Ovary (tissue), 9 donors: ENCODE data around the gene LCNL1. TPM values are rescaled to one million over a fixed set of nuclear protein-coding genes. Genes with fewer than 3 reads are reported as not detected.

ENCODE experiments used
- DNase-seq, 5 donors: peaks; one replicate each; pipeline ENCODE4 v3.0.0-alpha.2; 2019 to 2020
- H3K27ac ChIP-seq, 2 donors: fragments of 200-600 bp; one replicate each; pipeline versions ENCODE4 v1.5.1 to v1.8.0; 2019 to 2022
- H3K27me3 ChIP-seq: fragments of 200-600 bp; one replicate; pipeline ENCODE4 v1.8.0; 2022
- H3K36me3 ChIP-seq: fragments of 200-600 bp; sonication (generic); one replicate; pipeline ENCODE4 v1.5.1; 2019
- H3K4me1 ChIP-seq: one replicate; pipeline ENCODE4 v1.8.1; 2013; ENCODE audit warnings: mild to moderate bottlenecking, moderate library complexity; ENCODE audit not compliant: insufficient read depth
- H3K4me3 ChIP-seq: fragments of 200-600 bp; sonication (generic); one replicate; pipeline ENCODE4 v1.5.1; 2017
- H3K9me3 ChIP-seq, 2 donors: fragments of 200-600 bp in 1 of 2; sonication (generic) in 1 of 2; one replicate each; pipeline versions ENCODE4 v1.5.1 to v1.8.1; 2013 to 2019; ENCODE audit warnings: mild to moderate bottlenecking in 1 of 2, moderate library complexity in 1 of 2
- CTCF ChIP-seq, 3 donors: fragments of 450-650 bp in 2 of 3; fragments of 200-600 bp in 1 of 3; IDR thresholded peaks; one replicate each; pipeline versions ENCODE4 v1.5.1 to v1.8.0; 2016 to 2022; ENCODE audit warnings: antibody characterized with exemption in 3 of 3, mild to moderate bottlenecking in 1 of 3
- EP300 ChIP-seq: sonication (generic); formaldehyde crosslinking; IDR thresholded peaks from one replicate; pipeline ENCODE4 v1.6.1; 2017; ENCODE audit warnings: antibody characterized with exemption
- POLR2A ChIP-seq: fragments of 450-650 bp; IDR thresholded peaks from one replicate; pipeline ENCODE4 v1.6.1; 2017; ENCODE audit warnings: antibody characterized with exemption, mild to moderate bottlenecking, moderate library complexity
- WGBS, 3 donors: extraction: QIAGEN DNeasy Blood & Tissue Kit in 1 of 3; methylation state at CpG; one replicate each; pipeline versions ENCODE4 v1.1.5 to v1.1.7; 2013 to 2017; 5-methylcytosine and 5-hydroxymethylcytosine counted together
- intact Hi-C, 4 donors: fragments of 100-400 bp; cut with DNase I; formaldehyde crosslinking; loops; one replicate each; pipeline versions ENCODE4 v1.11.0 to v1.15.1; 2022 to 2023
- polyA plus RNA-seq, 2 donors: library from polyadenylated mRNA; stranded (reverse); fragments of 200-250 nt in 1 of 2; fragments of 350-450 nt in 1 of 2; fragmentation: Illumina TruSeq in 1 of 2; extraction: RNeasy Lipid Tissue Mini Kit (QIAGEN cat#74804) in 1 of 2; gene quantifications; one replicate each; pipeline ENCODE4 v1.2.3, GENCODE V29; 2013 to 2014
- total RNA-seq, 7 donors: library from RNA; depleted of rRNA in 2 of 7; stranded (reverse); fragments of >200 nt in 2 of 7; fragmentation: NEBNext Ultra II Directional in 3 of 7; extraction: Animal tissue kit (Norgen Biotek cat#: 25700) in 3 of 7; gene quantifications; one replicate each; pipeline versions ENCODE4 v1.1.0 to v1.2.4, GENCODE V29; 2016 to 2023
- donor health status: DM: no; HTN: no; CAD: no; lungs with moderate emphysema.
- donor health status: DM: no; HTN: no; CAD: no.
- donor health status: Bipolar disorder and iron deficiency.
- donor health status: DM: yes; HTN: yes; CAD: no.
- donor health status: DM: no; HTN: no; CAD: no.
- donor health status: DM: yes; HTN: yes; CAD: no.

LCNL1 gene
- total and polyA plus RNA-seq, 9 donors: 0.17 to 1.6 (median 0.47) TPM; not detected in 1

DNA sequence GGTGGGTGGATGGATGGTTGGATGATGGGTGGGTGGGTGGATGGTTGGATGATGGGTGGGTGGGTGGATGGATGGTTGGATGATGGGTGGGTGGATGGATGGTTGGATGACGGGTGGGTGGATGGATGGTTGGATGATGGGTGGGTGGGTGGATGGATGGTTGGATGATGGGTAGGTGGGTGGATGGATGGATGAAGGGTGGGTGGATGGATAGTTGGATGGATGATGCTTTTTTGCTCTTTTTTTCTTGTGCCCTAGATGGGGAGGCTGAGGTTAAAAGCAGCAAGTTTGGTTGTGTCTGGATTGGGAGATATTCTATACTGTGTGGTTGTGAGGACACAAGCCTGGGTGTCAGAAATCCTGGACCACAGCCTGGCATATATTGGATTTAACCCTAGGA is 25.3 kb upstream of the LCNL1 start:
- no peak overlapping the region for H3K27ac ChIP-seq
- no peaks in the 10 kb centered on the region for H3K27me3 ChIP-seq
- no peaks in the 10 kb centered on the region for H3K4me1 ChIP-seq
- no peaks in the 10 kb centered on the region for H3K36me3 ChIP-seq
- no peak for DNase-seq
- no peaks in the 10 kb centered on the region for H3K9me3 ChIP-seq
- 77 to 92% (median 82%) methylated on average over 1 of the region's 1 CpG for WGBS, 3 donors
- TF ChIP-seq POLR2A (no peak), CTCF (IDR thresholded peaks at IDR 0.05) (no peak)
- intact Hi-C loops: no loop called here
- no peak overlapping the region for H3K4me3 ChIP-seq

- DNase-seq: no peak
- no peaks in the 10 kb centered on the region for H3K27me3 ChIP-seq
- H3K4me3 ChIP-seq: no peak overlapping the region
- WGBS, 3 donors: 92 to 94% (median 93%) methylated on average over 6 of the region's 6 CpGs
- no peaks in the 10 kb centered on the region for H3K4me1 ChIP-seq
- no peaks in the 10 kb centered on the region for H3K9me3 ChIP-seq
- TF ChIP-seq POLR2A (no peak), CTCF (IDR thresholded peaks at IDR 0.05) (no peak)
- no peak overlapping the region for H3K27ac ChIP-seq
- intact Hi-C loops: no loop called here
- no peaks in the 10 kb centered on the region for H3K36me3 ChIP-seq
Observed at GRCh38 chr9:136957901-136958300, 24.9 kb upstream of the LCNL1 start.

- Histone ChIP-seq H3K4me1 (no peaks in the 10 kb centered on the region), H3K27me3 (no peaks in the 10 kb centered on the region), H3K4me3 (no peak overlapping the region), H3K9me3 (no peaks in the 10 kb centered on the region), H3K27ac (no peak overlapping the region), H3K36me3 (no peaks in the 10 kb centered on the region)
- DNase-seq: no peak
- 88 to 95% (median 94%) methylated on average over 7 of the region's 7 CpGs for WGBS, 3 donors
- intact Hi-C loops: no loop called here
- TF ChIP-seq POLR2A (no peak), CTCF (IDR thresholded peaks at IDR 0.05) (no peak), EP300 (no peak)
Observed at GRCh38 chr9:136958473-136958872, 24.3 kb upstream of the LCNL1 start.

DNA sequence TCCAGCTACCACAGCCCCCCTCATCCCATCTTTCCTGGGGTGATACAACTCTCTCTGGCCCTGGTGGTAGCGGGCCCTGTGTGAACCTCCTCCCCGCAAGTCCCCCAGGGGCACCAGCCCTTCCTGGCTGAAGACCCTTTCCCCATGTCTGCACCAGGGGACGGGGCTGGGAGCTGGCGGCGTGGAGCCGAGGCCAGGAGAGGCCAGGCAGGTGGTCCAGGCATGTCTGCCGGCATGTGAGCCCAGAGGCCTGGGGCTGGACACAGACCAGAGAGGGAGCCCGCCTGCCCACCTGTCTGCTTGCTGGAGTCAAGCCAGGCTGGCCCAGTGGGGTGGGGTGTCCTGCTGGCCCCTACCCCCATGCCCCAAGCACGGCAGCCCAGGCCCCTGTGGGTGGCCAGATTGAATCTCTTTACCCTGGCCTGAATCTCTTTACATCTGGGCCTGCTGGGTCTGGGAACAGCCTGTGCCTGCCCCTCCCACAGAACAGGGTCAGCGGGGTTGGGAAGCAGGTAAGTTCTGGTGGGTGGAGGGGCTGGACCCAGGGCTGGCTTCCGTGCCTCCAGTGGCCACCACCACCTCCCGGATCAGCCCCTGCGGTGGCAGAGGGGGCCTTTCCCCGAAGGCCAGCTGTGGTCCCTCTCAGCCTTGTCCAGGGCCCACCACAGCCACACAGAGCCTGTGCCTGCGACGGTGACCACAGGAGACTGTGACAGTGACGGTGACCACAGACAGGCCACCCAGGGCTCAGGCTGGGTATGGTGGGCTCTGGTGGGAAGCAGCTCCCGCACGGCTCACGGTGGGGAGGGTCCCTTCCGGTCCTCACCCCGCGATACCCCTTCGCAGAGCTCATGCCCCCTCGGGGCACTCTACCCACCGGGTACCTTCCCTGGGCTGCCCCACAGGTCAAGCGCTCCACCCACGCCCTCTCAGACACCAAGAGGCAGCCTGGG is 23.6 kb upstream of the LCNL1 start:
- intact Hi-C loops: no loop called here
- no peak for DNase-seq
- no peaks in the 10 kb centered on the region for H3K36me3 ChIP-seq
- WGBS, 3 donors: 83 to 87% (median 86%) methylated on average over 19 to 28 of the region's 28 CpGs
- no peaks in the 10 kb centered on the region for H3K4me1 ChIP-seq
- no peak overlapping the region for H3K27ac ChIP-seq
- TF ChIP-seq CTCF (IDR thresholded peaks at IDR 0.05): no peak
- no peak for TF ChIP-seq EP300
- TF ChIP-seq POLR2A: no peak
- H3K9me3 ChIP-seq: no peaks in the 10 kb centered on the region
- no peak overlapping the region for H3K4me3 ChIP-seq
- no peaks in the 10 kb centered on the region for H3K27me3 ChIP-seq
